Measurements from ENCODE around the gene TSPEAR. TPM values are rescaled to one million over a fixed set of nuclear protein-coding genes. Genes with fewer than 3 reads are reported as not detected.
"Not testable (repeated sequence)": the region's sequence is repeated elsewhere in the genome, so short reads cannot be mapped to it uniquely, and the experiment has no call there.

Gene TSPEAR
- total RNA-seq, 2 donors from 2014 or later: not detected

DNA sequence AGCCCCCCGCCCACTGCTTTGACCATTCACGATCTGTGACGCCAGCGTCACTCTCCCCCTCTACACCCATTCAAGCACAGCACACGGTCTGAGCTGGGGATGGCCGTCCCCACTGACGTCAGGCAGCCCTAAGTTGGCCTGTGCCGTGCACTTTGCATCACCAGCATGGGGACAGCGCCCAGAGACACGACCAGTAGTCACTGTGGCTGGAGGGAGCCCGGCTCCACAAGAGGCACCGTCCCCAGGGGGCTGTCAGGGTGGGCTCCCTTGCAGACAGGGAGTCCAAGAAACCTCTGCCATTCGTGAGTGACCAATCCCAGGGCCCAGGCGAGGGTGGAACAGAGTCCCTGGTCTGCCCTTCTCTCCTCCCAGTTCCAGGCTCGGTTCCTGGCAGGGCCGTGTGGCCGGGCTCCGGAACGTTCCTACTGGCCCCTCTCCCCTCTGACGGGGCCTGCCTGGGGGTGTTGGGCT lies 97.2 kb downstream of the TSPEAR start:
- TF ChIP-seq, protein P1, sequence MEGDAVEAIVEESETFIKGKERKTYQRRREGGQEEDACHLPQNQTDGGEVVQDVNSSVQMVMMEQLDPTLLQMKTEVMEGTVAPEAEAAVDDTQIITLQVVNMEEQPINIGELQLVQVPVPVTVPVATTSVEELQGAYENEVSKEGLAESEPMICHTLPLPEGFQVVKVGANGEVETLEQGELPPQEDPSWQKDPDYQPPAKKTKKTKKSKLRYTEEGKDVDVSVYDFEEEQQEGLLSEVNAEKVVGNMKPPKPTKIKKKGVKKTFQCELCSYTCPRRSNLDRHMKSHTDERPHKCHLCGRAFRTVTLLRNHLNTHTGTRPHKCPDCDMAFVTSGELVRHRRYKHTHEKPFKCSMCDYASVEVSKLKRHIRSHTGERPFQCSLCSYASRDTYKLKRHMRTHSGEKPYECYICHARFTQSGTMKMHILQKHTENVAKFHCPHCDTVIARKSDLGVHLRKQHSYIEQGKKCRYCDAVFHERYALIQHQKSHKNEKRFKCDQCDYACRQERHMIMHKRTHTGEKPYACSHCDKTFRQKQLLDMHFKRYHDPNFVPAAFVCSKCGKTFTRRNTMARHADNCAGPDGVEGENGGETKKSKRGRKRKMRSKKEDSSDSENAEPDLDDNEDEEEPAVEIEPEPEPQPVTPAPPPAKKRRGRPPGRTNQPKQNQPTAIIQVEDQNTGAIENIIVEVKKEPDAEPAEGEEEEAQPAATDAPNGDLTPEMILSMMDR (IDR thresholded peaks at IDR 0.05): no peak
- Histone ChIP-seq H3K4me1 (no peaks in the 10 kb centered on the region), H3K9me3 (peaks cover 7 to 10% of the 10 kb centered on the region in 2 donors), H3K27me3 (no peaks in the 10 kb centered on the region), H3K36me3 (no peaks in the 10 kb centered on the region), H3K27ac (no peak overlapping the region), H3K4me3 (no peak overlapping the region)
- peak; percentile 26 for DNase-seq (ENCODE audit: low spot score)

- no peaks in the 10 kb centered on the region for H3K36me3 ChIP-seq
- H3K27me3 ChIP-seq: no peaks in the 10 kb centered on the region
- H3K9me3 ChIP-seq: peaks cover 7 to 15% of the 10 kb centered on the region in 2 donors
- no peaks in the 10 kb centered on the region for H3K4me1 ChIP-seq
- TF ChIP-seq, protein P1 (IDR thresholded peaks at IDR 0.05): no peak
- no peak overlapping the region for H3K27ac ChIP-seq
- peak; percentile 21 for DNase-seq (ENCODE audit: low spot score)
- H3K4me3 ChIP-seq: no peak overlapping the region
These were observed 97.8 kb downstream of the TSPEAR start for GRCh38 chr21:44613386-44614155.

GRCh38 chr21:44612669-44613229 lies 98.6 kb downstream of the TSPEAR start:
- H3K27ac ChIP-seq: no peak overlapping the region
- no peaks in the 10 kb centered on the region for H3K36me3 ChIP-seq
- peaks cover 7 to 15% of the 10 kb centered on the region in 2 donors for H3K9me3 ChIP-seq
- no peaks in the 10 kb centered on the region for H3K27me3 ChIP-seq
- DNase-seq (ENCODE audit: low spot score): no peak
- H3K4me1 ChIP-seq: no peaks in the 10 kb centered on the region
- TF ChIP-seq, protein P1 (IDR thresholded peaks at IDR 0.05): no peak
- H3K4me3 ChIP-seq: no peak overlapping the region

GRCh38 chr21:44612029-44612486 lies 99.3 kb downstream of the TSPEAR start, which contains the start of gene KRTAP10-8:
Gene KRTAP10-8 (plus strand): TSS chr21:44612079. CDS start chr21:44612101, 22 bp downstream.
- TF ChIP-seq, protein P1 (IDR thresholded peaks at IDR 0.05): no peak
- H3K27me3 ChIP-seq: no peaks in the 10 kb centered on the region
- no peak for DNase-seq (ENCODE audit: low spot score)

GRCh38 chr21:44611551-44611950 lies 99.8 kb downstream of the TSPEAR start:
- no peak overlapping the region for H3K4me3 ChIP-seq
- no peaks in the 10 kb centered on the region for H3K36me3 ChIP-seq
- DNase-seq (ENCODE audit: low spot score): no peak
- H3K27me3 ChIP-seq: no peaks in the 10 kb centered on the region
- H3K9me3 ChIP-seq: peaks cover 7 to 15% of the 10 kb centered on the region in 2 donors
- TF ChIP-seq, protein P1 (IDR thresholded peaks at IDR 0.05): no peak
- no peaks in the 10 kb centered on the region for H3K4me1 ChIP-seq
- no peak overlapping the region for H3K27ac ChIP-seq

More at GRCh38 chr21:44612029-44612486, 99.3 kb downstream of the TSPEAR start, which contains the start of gene KRTAP10-8:
- H3K9me3 ChIP-seq: peaks cover 7 to 15% of the 10 kb centered on the region in 2 donors
- no peaks in the 10 kb centered on the region for H3K4me1 ChIP-seq
- no peak within 1 kb of the TSS for H3K27ac ChIP-seq
- H3K36me3 ChIP-seq: no peaks in the 10 kb centered on the region
- no peak within 1 kb of the TSS for H3K4me3 ChIP-seq

DNA sequence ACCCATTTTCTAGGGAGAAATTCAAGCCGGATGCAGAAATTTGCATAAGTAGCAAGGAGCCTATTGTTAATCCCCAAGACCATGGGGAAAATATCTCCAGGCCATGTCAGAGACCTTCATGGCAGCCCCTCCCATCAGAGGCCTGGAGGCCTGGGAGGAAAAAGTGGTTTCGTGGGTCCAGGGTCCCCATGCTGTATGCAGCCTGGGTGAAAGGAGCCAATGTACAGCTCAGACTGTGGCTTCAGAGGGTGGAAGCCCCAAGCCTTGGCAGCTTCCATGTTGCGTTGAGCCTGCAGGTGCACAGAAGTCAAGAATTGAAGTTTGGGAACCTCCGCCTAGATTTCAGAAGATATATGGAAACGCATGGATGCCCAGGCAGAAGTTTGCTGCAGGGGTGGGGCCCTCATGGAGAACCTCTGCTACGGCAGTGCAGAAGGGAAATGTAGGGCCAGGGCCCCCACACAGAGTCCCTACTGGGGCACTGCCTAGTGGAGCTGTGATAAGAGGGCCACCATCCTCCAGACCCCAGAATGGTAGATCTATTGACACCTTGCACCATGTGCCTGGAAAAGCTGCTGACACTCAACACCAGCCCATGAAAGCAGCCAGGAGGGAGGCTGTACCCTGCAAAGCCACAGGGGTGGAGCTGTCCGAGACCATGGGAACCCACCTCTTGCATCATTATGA lies 101.1 kb downstream of the TSPEAR start:
- not testable (repeated sequence) for H3K4me3 ChIP-seq; H3K4me1 ChIP-seq; H3K27ac ChIP-seq; H3K27me3 ChIP-seq; H3K36me3 ChIP-seq; DNase-seq (ENCODE audit: low spot score)
- H3K9me3 ChIP-seq: peaks cover 7 to 15% of the 10 kb centered on the region in 2 donors

Measured in right atrium auricular region (tissue), 2 donors.